ENCODE data around the gene PSMG2. TPM values are rescaled to one million over a fixed set of nuclear protein-coding genes. Genes with fewer than 3 reads are reported as not detected.

PSMG2 gene
- total RNA-seq, 4 donors from 2014 or later: 59.8 to 92.9 (median 77.2) TPM

DNA sequence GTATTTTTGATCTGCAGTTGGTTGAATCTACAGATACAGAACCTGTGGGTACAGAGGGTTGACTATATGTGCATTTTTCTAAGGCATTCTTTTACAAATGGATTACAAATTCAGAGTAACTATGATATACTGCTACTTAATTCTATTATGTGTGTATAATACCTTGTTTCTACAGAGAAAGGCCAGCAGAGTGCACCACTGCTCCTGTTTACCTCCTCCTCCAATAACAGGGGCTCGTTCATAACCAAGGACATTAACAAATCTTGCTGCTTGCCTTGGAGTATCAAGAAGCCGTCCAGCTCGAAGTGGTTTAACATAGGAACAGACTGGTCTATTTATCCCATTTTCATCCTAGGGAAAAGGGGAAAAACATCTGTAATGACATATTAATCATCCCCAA lies 16.7 kb upstream of the PSMG2 start:
- Histone ChIP-seq H3K4me1 (no peaks in the 10 kb centered on the region), H3K27ac (replicated peaks in 1 of 4) (no peak overlapping the region), H3K36me3 (peaks cover 12 to 62% (median 17%) of the 10 kb centered on the region in 4 donors), H3K4me3 (no peak overlapping the region), H3K27me3 (no peaks in the 10 kb centered on the region), H3K9me3 (no peaks in the 10 kb centered on the region)
- intact Hi-C loops (cut with DNase I): no loop called here
- WGBS: 72% methylated on average over 3 of the region's 3 CpGs
- no peak for TF ChIP-seq POLR2A (IDR thresholded peaks at IDR 0.05; ENCODE audit: low read depth)
- TF ChIP-seq EP300 (IDR thresholded peaks at IDR 0.05): no peak
- no peak for TF ChIP-seq CTCF (IDR thresholded peaks at IDR 0.05)
- no peak for TF ChIP-seq POLR2AphosphoS5 (IDR thresholded peaks at IDR 0.05)
- no peak for DNase-seq (ENCODE audit: extremely low spot score)

DNA sequence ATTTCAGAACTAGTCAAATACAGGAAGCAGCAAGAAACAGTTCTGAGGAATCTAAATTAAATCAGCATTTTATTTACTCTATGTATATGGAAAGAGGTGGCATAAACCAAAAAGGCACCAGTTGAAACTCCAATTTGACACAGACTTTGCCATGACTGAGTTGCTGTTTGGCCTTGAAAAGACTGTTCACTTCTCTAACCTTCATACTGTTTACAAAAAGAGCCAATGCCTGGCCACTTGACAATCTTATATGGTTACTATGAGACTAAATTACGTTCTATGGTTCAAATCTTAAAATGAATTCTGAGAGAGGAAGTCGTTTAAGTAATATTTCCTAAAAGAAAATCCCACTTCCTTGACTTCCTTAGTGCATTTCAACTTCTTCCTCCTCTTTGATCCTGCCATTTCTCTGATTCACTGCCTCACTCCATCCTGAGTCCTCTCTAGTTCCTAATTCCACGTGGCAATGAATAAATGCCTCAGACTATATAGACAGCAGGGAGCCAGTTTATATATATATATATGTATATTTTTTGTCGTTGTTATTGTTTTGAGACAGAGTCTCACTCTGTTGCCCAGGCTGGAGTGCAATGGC lies 13.5 kb upstream of the PSMG2 start:
- TF ChIP-seq POLR2AphosphoS5 (IDR thresholded peaks at IDR 0.05) (no peak), CTCF (IDR thresholded peaks at IDR 0.05) (no peak), POLR2A (IDR thresholded peaks at IDR 0.05; ENCODE audit: low read depth) (no peak), EP300 (IDR thresholded peaks at IDR 0.05) (no peak)
- Histone ChIP-seq H3K36me3 (peaks cover 4 to 61% (median 16%) of the 10 kb centered on the region in 4 donors), H3K27ac (replicated peaks in 1 of 4) (no peak overlapping the region), H3K4me1 (no peaks in the 10 kb centered on the region), H3K27me3 (no peaks in the 10 kb centered on the region), H3K4me3 (no peak overlapping the region), H3K9me3 (no peaks in the 10 kb centered on the region)
- intact Hi-C loops (cut with DNase I): no loop called here
- DNase-seq (ENCODE audit: extremely low spot score): no peak
- WGBS: 79% methylated on average over 4 of the region's 4 CpGs

GRCh38 chr18:12692206-12692605 lies 10.6 kb upstream of the PSMG2 start:
- no peak for DNase-seq (ENCODE audit: extremely low spot score)
- TF ChIP-seq EP300 (IDR thresholded peaks at IDR 0.05) (no peak), POLR2AphosphoS5 (IDR thresholded peaks at IDR 0.05) (no peak), POLR2A (IDR thresholded peaks at IDR 0.05; ENCODE audit: low read depth) (no peak), CTCF (IDR thresholded peaks at IDR 0.05) (no peak)
- intact Hi-C loops (cut with DNase I): no loop called here
- no peaks in the 10 kb centered on the region for H3K9me3 ChIP-seq
- WGBS: 96% methylated on average over 9 of the region's 9 CpGs
- H3K36me3 ChIP-seq: peaks cover 0 to 65% (median 15%) of the 10 kb centered on the region in 4 donors
- no peaks in the 10 kb centered on the region for H3K4me1 ChIP-seq
- no peak overlapping the region for H3K27ac ChIP-seq (replicated peaks in 1 of 4)
- no peaks in the 10 kb centered on the region for H3K27me3 ChIP-seq
- H3K4me3 ChIP-seq: no peak overlapping the region

DNA sequence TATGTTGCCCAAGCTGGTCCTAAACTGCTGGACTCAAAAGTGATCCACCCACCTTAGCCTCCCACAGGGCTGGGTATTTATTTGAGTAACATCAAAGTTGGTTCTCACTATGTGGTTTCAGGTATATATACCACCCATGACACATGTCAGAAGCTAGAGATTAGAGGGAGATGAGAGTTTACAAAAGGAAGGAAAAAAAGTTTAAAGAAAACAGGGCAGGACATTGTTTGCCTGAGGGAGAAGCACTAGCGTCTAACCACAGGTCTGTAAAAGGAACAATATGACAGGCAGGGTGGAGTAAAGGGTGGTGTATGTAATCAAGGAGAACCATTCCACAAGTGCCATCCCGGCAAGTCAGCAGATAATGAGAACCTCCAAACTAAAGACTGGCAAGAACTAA lies 8.8 kb upstream of the PSMG2 start:
- no peak overlapping the region for H3K4me3 ChIP-seq
- no peak for DNase-seq (ENCODE audit: extremely low spot score)
- peaks cover 0 to 67% (median 19%) of the 10 kb centered on the region in 4 donors for H3K36me3 ChIP-seq
- no peaks in the 10 kb centered on the region for H3K4me1 ChIP-seq
- no peak overlapping the region for H3K27ac ChIP-seq (replicated peaks in 1 of 4)
- no peaks in the 10 kb centered on the region for H3K27me3 ChIP-seq
- 86% methylated on average over 2 of the region's 2 CpGs for WGBS
- intact Hi-C loops (cut with DNase I): no loop called here
- no peaks in the 10 kb centered on the region for H3K9me3 ChIP-seq
- TF ChIP-seq POLR2AphosphoS5 (IDR thresholded peaks at IDR 0.05): no peak
- TF ChIP-seq POLR2A (IDR thresholded peaks at IDR 0.05; ENCODE audit: low read depth): no peak
- no peak for TF ChIP-seq CTCF (IDR thresholded peaks at IDR 0.05)
- no peak for TF ChIP-seq EP300 (IDR thresholded peaks at IDR 0.05)

GRCh38 chr18:12699747-12700146 lies 3.1 kb upstream of the PSMG2 start:
- TF ChIP-seq CTCF (IDR thresholded peaks at IDR 0.05) (no peak), EP300 (IDR thresholded peaks at IDR 0.05) (no peak), POLR2A (IDR thresholded peaks at IDR 0.05; ENCODE audit: low read depth) (no peak), POLR2AphosphoS5 (IDR thresholded peaks at IDR 0.05) (no peak)
- Histone ChIP-seq H3K9me3 (no peaks in the 10 kb centered on the region), H3K4me1 (peaks cover 20 to 31% (median 31%) of the 10 kb centered on the region in 4 donors), H3K27me3 (no peaks in the 10 kb centered on the region), H3K36me3 (peaks cover 0 to 39% (median 13%) of the 10 kb centered on the region in 4 donors), H3K27ac (replicated peaks in 1 of 4) (no peak overlapping the region), H3K4me3 (no peak overlapping the region)
- intact Hi-C loops (cut with DNase I): no loop called here
- WGBS: 93% methylated on average over 2 of the region's 2 CpGs
- no peak for DNase-seq (ENCODE audit: extremely low spot score)
